Thyroid gland (tissue), 4 donors: ENCODE measurements around the gene CYP4F12.

Source experiments
- CTCF ChIP-seq, 6 experiments: fragments of 200-600 bp in 3 of 6; fragments of 450-650 bp in 3 of 6; sonication (generic) in 3 of 6; IDR thresholded peaks; one replicate each; pipeline ENCODE4 v1.5.1; 2016 to 2019; ENCODE audit warnings: antibody characterized with exemption in 6 of 6, mild to moderate bottlenecking in 2 of 6, inconsistent platforms in 1 of 6, moderate library complexity in 1 of 6
- POLR2A ChIP-seq, 2 donors: fragments of 450-650 bp; IDR thresholded peaks; one replicate each; pipeline ENCODE4 v1.6.1; 2017; ENCODE audit warnings: antibody characterized with exemption in 2 of 2, mild to moderate bottlenecking in 2 of 2, moderate library complexity in 1 of 2

GRCh38 chr19:15684828-15685227 lies 11.9 kb downstream of the CYP4F12 start:
- TF ChIP-seq CTCF (IDR thresholded peaks at IDR 0.05) (no peak), POLR2A (IDR thresholded peaks at IDR 0.05) (no peak)
